ENCODE data around the gene AFDN.

DNA sequence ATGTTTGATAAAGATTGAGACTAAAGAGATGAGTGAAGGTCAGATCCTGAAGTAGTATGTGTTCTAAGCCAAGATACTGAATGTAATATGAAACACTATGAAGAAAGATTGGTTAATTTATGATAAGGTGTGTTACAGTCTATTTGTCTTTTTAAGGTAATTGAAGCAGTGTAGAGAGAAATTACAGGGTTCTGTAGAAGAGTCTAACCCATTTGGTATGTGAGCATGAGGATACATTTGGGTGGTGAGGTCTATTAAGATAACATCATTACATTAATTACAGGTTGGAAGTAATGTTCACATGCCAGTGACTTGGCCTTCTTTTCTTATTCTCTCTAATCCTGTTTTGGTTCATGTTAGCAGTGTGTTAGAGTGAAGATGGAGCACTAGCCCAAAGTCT, 61.4 kb downstream of the AFDN start:
- TF ChIP-seq, protein P1, sequence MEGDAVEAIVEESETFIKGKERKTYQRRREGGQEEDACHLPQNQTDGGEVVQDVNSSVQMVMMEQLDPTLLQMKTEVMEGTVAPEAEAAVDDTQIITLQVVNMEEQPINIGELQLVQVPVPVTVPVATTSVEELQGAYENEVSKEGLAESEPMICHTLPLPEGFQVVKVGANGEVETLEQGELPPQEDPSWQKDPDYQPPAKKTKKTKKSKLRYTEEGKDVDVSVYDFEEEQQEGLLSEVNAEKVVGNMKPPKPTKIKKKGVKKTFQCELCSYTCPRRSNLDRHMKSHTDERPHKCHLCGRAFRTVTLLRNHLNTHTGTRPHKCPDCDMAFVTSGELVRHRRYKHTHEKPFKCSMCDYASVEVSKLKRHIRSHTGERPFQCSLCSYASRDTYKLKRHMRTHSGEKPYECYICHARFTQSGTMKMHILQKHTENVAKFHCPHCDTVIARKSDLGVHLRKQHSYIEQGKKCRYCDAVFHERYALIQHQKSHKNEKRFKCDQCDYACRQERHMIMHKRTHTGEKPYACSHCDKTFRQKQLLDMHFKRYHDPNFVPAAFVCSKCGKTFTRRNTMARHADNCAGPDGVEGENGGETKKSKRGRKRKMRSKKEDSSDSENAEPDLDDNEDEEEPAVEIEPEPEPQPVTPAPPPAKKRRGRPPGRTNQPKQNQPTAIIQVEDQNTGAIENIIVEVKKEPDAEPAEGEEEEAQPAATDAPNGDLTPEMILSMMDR (conservative IDR thresholded peaks at IDR 0.05; ENCODE audit: low read depth, low read length), result no peak
- no peak for TF ChIP-seq EZH2 (IDR thresholded peaks at IDR 0.05; ENCODE audit: borderline replicate concordance, low read depth, low read length, poor library complexity, severe bottlenecking)
